Loucy (cell line): Measurements from ENCODE around the gene UMODL1.

Experiments used
- CTCF ChIP-seq: fragments of 200-600 bp; sonication (generic); conservative IDR thresholded peaks from 2 replicates; pipeline ENCODE4 v1.5.1; 2014; ENCODE audit warnings: mild to moderate bottlenecking, antibody characterized with exemption, low read length
- EZH2phosphoT487 ChIP-seq: fragments of 200-600 bp; IDR thresholded peaks from 2 replicates; pipeline ENCODE4 v1.6.1; 2018; ENCODE audit warnings: antibody characterized with exemption, mild to moderate bottlenecking, moderate library complexity, borderline replicate concordance

GRCh38 chr21:42122398-42122797, 51.3 kb downstream of the UMODL1 start:
- TF ChIP-seq CTCF, result no peak
- no peak for TF ChIP-seq EZH2phosphoT487
